Right cardiac atrium (tissue), 5 donors: Measurements from ENCODE around the gene KIFC1. TPM values are rescaled to one million over a fixed set of nuclear protein-coding genes. Genes with fewer than 3 reads are reported as not detected.
A peak's percentile ranks its signal among the peaks of the same experiment; 100 is the strongest.

Experiments used
- ATAC-seq, 2 donors: fragments of 200-7000 bp; cut with Tn5 transposase; one replicate each; pipeline versions ENCODE4 v1.8.0 to v1.9.1; 2020; ENCODE audit warnings: moderate library complexity in 2 of 2, mild to moderate bottlenecking in 1 of 2
- DNase-seq, 3 donors: peaks; one replicate each; pipeline ENCODE4 v3.0.0-alpha.2; 2020
- H3K27ac ChIP-seq: one replicate; pipeline ENCODE4 v1.5.1; 2013; ENCODE audit warnings: mild to moderate bottlenecking, low read length, control low read depth, moderate library complexity
- H3K27me3 ChIP-seq: one replicate; pipeline ENCODE4 v1.6.1; 2013; ENCODE audit not compliant: control insufficient read depth, insufficient read depth
- H3K4me1 ChIP-seq: one replicate; pipeline ENCODE4 v1.6.1; 2013; ENCODE audit warnings: low read length; ENCODE audit not compliant: control insufficient read depth, insufficient read depth
- H3K4me3 ChIP-seq: one replicate; pipeline ENCODE4 v1.5.1; 2013; ENCODE audit warnings: low read length, control low read depth
- H3K9me3 ChIP-seq: one replicate; pipeline ENCODE4 v1.6.1; 2013; ENCODE audit warnings: low read length; ENCODE audit not compliant: control insufficient read depth
- WGBS: extraction: QIAGEN DNeasy Blood & Tissue Kit; methylation state at CpG from one replicate; pipeline ENCODE4 v1.1.7; 2013; 5-methylcytosine and 5-hydroxymethylcytosine counted together
- intact Hi-C, 4 donors: fragments of 100-400 bp; cut with DNase I; formaldehyde crosslinking; loops; one replicate each; pipeline versions ENCODE4 v1.11.0 to v1.14.0; 2022 to 2023
- microRNA-seq, 2 donors: library from miRNA; unstranded; fragments of <30 nt; microRNA quantifications; one replicate each; pipeline ENCODE4 v1.2.0, GENCODE V29; 2020 to 2021
- polyA plus RNA-seq: library from polyadenylated mRNA; stranded (reverse); fragments of 200-250 nt; gene quantifications from one replicate; pipeline ENCODE4 v1.2.3, GENCODE V29; 2013
- total RNA-seq, 4 donors: library from RNA; stranded (reverse); fragmentation: NEBNext Ultra II Directional; extraction: Animal tissue kit (Norgen Biotek cat#: 25700); gene quantifications; one replicate each; pipeline ENCODE4 v1.2.1, GENCODE V29; 2021
- donor health status: healthy with polysubstance abuse.
- donor health status: DM: no; HTN: yes; CAD: no.
- donor health status: DM: no; HTN: no; CAD: no.
- donor health status: DM: no; HTN: yes; CAD: no; lungs with severe emphysema.
- donor health status: DM: yes; HTN: yes; CAD: no.

Gene KIFC1
- total and polyA plus RNA-seq, 5 donors: 0.16 to 1.2 (median 0.88) TPM; not detected in 1

- intact Hi-C loops: no loop called here
- Histone ChIP-seq H3K4me3 (no peak overlapping the region), H3K27ac (no peak overlapping the region), H3K9me3 (no peaks in the 10 kb centered on the region), H3K4me1 (peaks cover 3% of the 10 kb centered on the region), H3K27me3 (no peaks in the 10 kb centered on the region)
- WGBS: 88% methylated on average over 15 of the region's 15 CpGs
- ATAC-seq: no peak
- DNase-seq: no peak
These were observed 60.0 kb downstream of the KIFC1 start for GRCh38 chr6:33451606-33452005.

GRCh38 chr6:33452496-33452895, 60.9 kb downstream of the KIFC1 start:
- intact Hi-C loops: no loop called here
- peaks cover 3% of the 10 kb centered on the region for H3K4me1 ChIP-seq
- no peak overlapping the region for H3K4me3 ChIP-seq
- WGBS: 84% methylated on average over 4 of the region's 4 CpGs
- no peak for ATAC-seq
- no peaks in the 10 kb centered on the region for H3K27me3 ChIP-seq
- DNase-seq: no peak
- no peaks in the 10 kb centered on the region for H3K9me3 ChIP-seq
- H3K27ac ChIP-seq: no peak overlapping the region

DNA sequence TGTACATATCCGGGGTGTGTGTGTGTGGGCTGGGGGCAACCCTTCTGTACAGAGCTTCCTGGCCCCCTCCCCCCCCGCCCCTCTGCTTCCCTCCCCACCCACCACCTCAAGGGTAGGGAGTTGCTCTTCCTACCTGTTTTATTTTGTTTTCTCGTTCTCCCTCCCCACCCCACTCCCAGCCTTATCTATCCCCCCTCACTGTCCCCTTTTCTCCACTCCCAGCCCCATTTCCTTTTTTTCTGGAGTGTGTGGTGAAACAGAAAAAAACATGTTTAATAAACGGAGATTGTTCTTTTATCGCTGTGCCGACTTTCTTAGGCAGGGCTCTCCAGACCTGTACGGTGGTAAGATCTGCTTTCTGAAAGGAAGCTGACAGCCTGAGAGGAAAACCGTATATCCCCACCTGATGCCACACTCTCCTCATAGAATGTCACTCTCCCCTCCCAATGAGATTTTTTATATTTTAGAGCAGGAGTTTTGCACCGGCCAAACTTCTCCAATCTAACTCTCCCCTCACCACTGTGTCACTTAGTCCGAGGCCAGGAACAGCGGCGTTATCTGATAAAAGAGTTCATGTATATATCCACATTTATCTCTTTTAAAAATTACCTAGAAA, 61.9 kb downstream of the KIFC1 start:
- WGBS: 4% methylated on average over 12 of the region's 12 CpGs
- Histone ChIP-seq H3K4me3 (peak overlapping the region; percentile 79), H3K27ac (no peak overlapping the region), H3K27me3 (no peaks in the 10 kb centered on the region), H3K4me1 (peaks cover 3% of the 10 kb centered on the region), H3K9me3 (no peaks in the 10 kb centered on the region)
- ATAC-seq (no peak), DNase-seq (no peak)
- intact Hi-C loops: no loop called here

DNA sequence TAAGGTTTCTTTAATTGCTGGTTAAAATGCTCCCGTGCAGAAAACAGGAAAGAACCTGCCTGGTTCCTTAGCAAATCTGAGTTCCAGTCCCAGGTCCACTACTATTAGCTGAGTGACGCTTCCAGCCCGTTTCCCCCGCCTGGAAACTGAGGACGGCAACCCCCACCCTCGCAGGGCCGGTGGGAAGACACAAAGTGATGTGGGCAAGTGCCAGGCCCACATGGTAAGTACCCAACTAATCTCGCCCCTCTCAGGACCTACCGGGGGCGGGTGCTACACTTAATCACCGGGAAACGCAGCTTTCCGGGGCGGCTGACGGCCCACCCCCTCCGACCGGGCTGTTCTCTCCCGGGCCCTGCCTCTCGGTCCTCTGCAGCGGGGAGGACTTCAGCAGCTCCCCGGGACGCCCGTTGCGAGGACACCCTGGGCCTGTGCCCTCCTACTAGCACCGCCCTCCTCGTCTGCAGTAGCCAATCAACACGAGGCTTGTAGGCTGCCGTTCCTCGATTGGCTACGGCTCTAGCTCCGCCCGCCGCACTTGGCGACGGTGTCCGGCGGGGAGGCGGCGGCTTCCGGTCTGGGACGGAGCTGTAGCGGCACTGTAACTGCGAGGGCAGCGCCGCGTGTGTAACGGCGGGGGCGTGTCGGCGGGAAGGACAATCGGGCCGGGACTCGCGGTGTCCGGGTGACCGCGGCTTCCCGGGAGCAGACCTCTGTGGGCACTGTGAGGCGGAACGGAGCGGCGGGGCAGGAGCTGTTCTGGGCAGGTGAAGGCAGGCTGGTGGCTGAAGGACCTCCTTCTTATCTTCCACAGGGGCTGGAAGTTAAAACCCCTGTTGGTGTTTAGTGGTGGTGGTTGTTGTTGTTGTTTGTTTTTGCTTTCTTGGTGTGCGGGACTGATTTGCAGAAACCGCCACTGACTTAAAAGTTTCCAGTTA, 62.7 kb downstream of the KIFC1 start, which contains the start of gene ZBTB9:
Gene ZBTB9, plus strand, starts transcription at position 568 of the 938 bp plus-strand sequence. CDS start 525 bp downstream, outside the sequence.
- WGBS: under 1% methylated on average over 65 of the region's 65 CpGs
- intact Hi-C loops: no loop called here
- peak; percentile 96 to 99 (median 98) for DNase-seq
- ATAC-seq: peak; percentile 99
- H3K27me3 ChIP-seq: no peaks in the 10 kb centered on the region
- peak within 1 kb of the TSS; percentile 38 for H3K27ac ChIP-seq
- H3K4me3 ChIP-seq: peak within 1 kb of the TSS; percentile 79
- H3K4me1 ChIP-seq: peaks cover 3% of the 10 kb centered on the region
- no peaks in the 10 kb centered on the region for H3K9me3 ChIP-seq

DNA sequence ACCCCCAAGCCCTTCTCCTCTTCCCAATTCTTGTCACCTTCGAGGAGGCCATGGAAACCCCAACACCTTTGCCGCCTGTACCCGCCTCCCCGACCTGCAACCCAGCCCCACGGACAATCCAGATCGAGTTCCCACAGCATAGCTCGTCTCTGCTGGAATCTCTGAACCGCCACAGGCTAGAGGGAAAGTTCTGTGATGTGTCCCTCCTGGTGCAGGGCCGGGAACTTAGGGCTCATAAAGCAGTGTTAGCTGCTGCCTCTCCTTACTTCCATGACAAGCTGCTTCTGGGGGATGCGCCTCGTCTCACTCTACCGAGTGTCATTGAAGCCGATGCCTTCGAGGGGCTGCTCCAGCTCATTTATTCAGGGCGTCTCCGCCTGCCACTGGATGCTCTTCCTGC, 63.4 kb downstream of the KIFC1 start:
- DNase-seq (no peak), ATAC-seq (no peak)
- peaks cover 3% of the 10 kb centered on the region for H3K4me1 ChIP-seq
- peak overlapping the region; percentile 51 for H3K4me3 ChIP-seq
- no peak overlapping the region for H3K27ac ChIP-seq
- no peaks in the 10 kb centered on the region for H3K9me3 ChIP-seq
- no peaks in the 10 kb centered on the region for H3K27me3 ChIP-seq
- intact Hi-C loops: no loop called here
- 49% methylated on average over 16 of the region's 16 CpGs for WGBS

- H3K4me1 ChIP-seq: peaks cover 3% of the 10 kb centered on the region
- ATAC-seq: no peak
- DNase-seq: no peak
- no peak overlapping the region for H3K27ac ChIP-seq
- no peak overlapping the region for H3K4me3 ChIP-seq
- H3K9me3 ChIP-seq: no peaks in the 10 kb centered on the region
- H3K27me3 ChIP-seq: no peaks in the 10 kb centered on the region
- WGBS: 95% methylated on average over 12 of the region's 12 CpGs
- intact Hi-C loops: no loop called here
These were observed 64.5 kb downstream of the KIFC1 start for GRCh38 chr6:33456156-33456555.

GRCh38 chr6:33458676-33459075, 67.1 kb downstream of the KIFC1 start:
- Histone ChIP-seq H3K4me3 (no peak overlapping the region), H3K27me3 (no peaks in the 10 kb centered on the region), H3K4me1 (peaks cover 3% of the 10 kb centered on the region), H3K27ac (no peak overlapping the region), H3K9me3 (no peaks in the 10 kb centered on the region)
- DNase-seq (no peak), ATAC-seq (no peak)
- intact Hi-C loops: no loop called here
- 63% methylated on average over 3 of the region's 3 CpGs for WGBS

DNA sequence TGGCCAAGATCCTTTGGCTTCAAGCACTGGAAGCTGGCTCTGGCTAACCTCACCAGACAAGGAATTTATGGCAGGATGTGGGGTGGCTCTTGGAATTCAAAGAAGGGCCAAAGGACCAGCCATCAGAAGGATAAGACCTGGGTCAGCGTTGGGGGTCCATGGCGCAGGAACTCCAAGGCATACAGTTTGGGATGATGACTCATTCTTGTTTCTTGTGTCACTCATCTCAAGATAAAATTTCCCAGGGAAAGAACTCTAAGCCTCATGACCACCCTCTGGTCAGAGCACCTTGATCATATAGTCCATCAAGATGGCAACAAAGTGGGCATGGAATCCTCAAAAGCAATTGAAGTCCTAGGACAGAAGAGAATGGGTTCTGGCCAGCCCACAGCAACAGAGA, 67.6 kb downstream of the KIFC1 start:
- H3K4me1 ChIP-seq: peaks cover 3% of the 10 kb centered on the region
- no peak overlapping the region for H3K4me3 ChIP-seq
- WGBS: 92% methylated on average over 2 of the region's 2 CpGs
- H3K9me3 ChIP-seq: no peaks in the 10 kb centered on the region
- intact Hi-C loops: no loop called here
- no peaks in the 10 kb centered on the region for H3K27me3 ChIP-seq
- DNase-seq: no peak
- ATAC-seq: no peak
- H3K27ac ChIP-seq: no peak overlapping the region

Small RNA genes lying within 50 kb of the gene (microRNA-seq; reads per million reads assigned to microRNA genes)
- gene MIR5004: 0 reads per million in 2 donors

Other genes starting within 250 kb of the KIFC1 start
- gene COL11A2, start 199.4 kb upstream of the KIFC1 start, total RNA-seq: 1 to 10 TPM; 1.5 to 4.0 (median 2.3) TPM
- gene COL11A2, start 199.4 kb upstream of the KIFC1 start, polyA plus RNA-seq: 3.7 TPM
- 10 to 100 TPM; 32.8 to 44.8 (median 35.0) TPM for gene RXRB, start 191.2 kb upstream of the KIFC1 start, total RNA-seq
- gene RXRB, start 191.2 kb upstream of the KIFC1 start, polyA plus RNA-seq: 31.7 TPM
- 100 to 1,000 TPM in 1 of 4 donors, 10 to 100 TPM in 3; 59.0 to 124 (median 81.6) TPM for gene SLC39A7, start 191.0 kb upstream of the KIFC1 start, total RNA-seq
- 78.6 TPM for gene SLC39A7, start 191.0 kb upstream of the KIFC1 start, polyA plus RNA-seq
- 10 to 100 TPM; 16.9 to 20.2 (median 19.1) TPM for gene HSD17B8, start 187.2 kb upstream of the KIFC1 start, total RNA-seq
- 16.9 TPM for gene HSD17B8, start 187.2 kb upstream of the KIFC1 start, polyA plus RNA-seq
- 10 to 100 TPM; 30.4 to 38.2 (median 34.4) TPM for gene RING1, start 183.3 kb upstream of the KIFC1 start, total RNA-seq
- 33.7 TPM for gene RING1, start 183.3 kb upstream of the KIFC1 start, polyA plus RNA-seq
- gene VPS52, start 119.9 kb upstream of the KIFC1 start, total RNA-seq: 10 to 100 TPM; 31.1 to 39.1 (median 35.8) TPM
- 34.6 TPM for gene VPS52, start 119.9 kb upstream of the KIFC1 start, polyA plus RNA-seq
- gene RPS18, start 119.7 kb upstream of the KIFC1 start, total RNA-seq: 1,000 to 10,000 TPM; 1,042 to 1,240 (median 1,130) TPM
- 1,903 TPM for gene RPS18, start 119.7 kb upstream of the KIFC1 start, polyA plus RNA-seq
- gene B3GALT4, start 114.7 kb upstream of the KIFC1 start, total RNA-seq: 10 to 100 TPM in 2 of 4 donors, 1 to 10 TPM in 2; 9.7 to 10.2 (median 9.9) TPM
- gene B3GALT4, start 114.7 kb upstream of the KIFC1 start, polyA plus RNA-seq: 11.0 TPM
- 10 to 100 TPM; 16.3 to 31.1 (median 18.5) TPM for gene WDR46, start 102.6 kb upstream of the KIFC1 start, total RNA-seq
- 15.5 TPM for gene WDR46, start 102.6 kb upstream of the KIFC1 start, polyA plus RNA-seq
- gene PFDN6, start 102.2 kb upstream of the KIFC1 start, total RNA-seq: 10 to 100 TPM; 44.4 to 60.0 (median 50.1) TPM
- 143 TPM for gene PFDN6, start 102.2 kb upstream of the KIFC1 start, polyA plus RNA-seq
- gene RGL2, start 92.9 kb upstream of the KIFC1 start, total RNA-seq: 10 to 100 TPM; 47.6 to 56.3 (median 54.5) TPM
- 40.6 TPM for gene RGL2, start 92.9 kb upstream of the KIFC1 start, polyA plus RNA-seq
- 10 to 100 TPM; 85.1 to 91.6 (median 87.2) TPM for gene TAPBP, start 77.7 kb upstream of the KIFC1 start, total RNA-seq
- gene TAPBP, start 77.7 kb upstream of the KIFC1 start, polyA plus RNA-seq: 35.3 TPM
- 10 to 100 TPM; 12.7 to 18.2 (median 15.5) TPM for gene ZBTB22, start 74.1 kb upstream of the KIFC1 start, total RNA-seq
- 12.5 TPM for gene ZBTB22, start 74.1 kb upstream of the KIFC1 start, polyA plus RNA-seq
- gene DAXX, start 68.9 kb upstream of the KIFC1 start, total RNA-seq: 10 to 100 TPM; 18.3 to 23.9 (median 20.8) TPM
- gene DAXX, start 68.9 kb upstream of the KIFC1 start, polyA plus RNA-seq: 17.6 TPM
- 10 to 100 TPM; 55.5 to 70.6 (median 65.4) TPM for gene PHF1, start 19.2 kb downstream of the KIFC1 start, total RNA-seq
- 76.4 TPM for gene PHF1, start 19.2 kb downstream of the KIFC1 start, polyA plus RNA-seq
- gene CUTA, start 26.3 kb downstream of the KIFC1 start, total RNA-seq: 100 to 1,000 TPM; 128 to 177 (median 133) TPM
- 170 TPM for gene CUTA, start 26.3 kb downstream of the KIFC1 start, polyA plus RNA-seq
- gene SYNGAP1, start 28.2 kb downstream of the KIFC1 start, total RNA-seq: 10 to 100 TPM in 1 of 4 donors, 1 to 10 TPM in 3; 8.6 to 13.2 (median 9.0) TPM
- gene SYNGAP1, start 28.2 kb downstream of the KIFC1 start, polyA plus RNA-seq: 8.0 TPM
- 1 to 10 TPM; 3.9 to 4.9 (median 4.3) TPM for gene ZBTB9, start 62.8 kb downstream of the KIFC1 start, total RNA-seq
- 2.8 TPM for gene ZBTB9, start 62.8 kb downstream of the KIFC1 start, polyA plus RNA-seq
- 10 to 100 TPM; 14.6 to 17.8 (median 16.7) TPM for gene BAK1, start 188.5 kb downstream of the KIFC1 start, total RNA-seq
- 17.1 TPM for gene BAK1, start 188.5 kb downstream of the KIFC1 start, polyA plus RNA-seq
- 1 to 10 TPM; 4.7 to 9.1 (median 6.5) TPM for gene ITPR3, start 229.5 kb downstream of the KIFC1 start, total RNA-seq
- 5.7 TPM for gene ITPR3, start 229.5 kb downstream of the KIFC1 start, polyA plus RNA-seq